Liver (tissue), 9 donors: ENCODE results near the gene PASK. TPM values are rescaled to one million over a fixed set of nuclear protein-coding genes. Genes with fewer than 3 reads are reported as not detected.

ENCODE experiments used
- DNase-seq: peaks from one replicate; pipeline ENCODE4 v3.0.0-alpha.2; 2017; ENCODE audit warnings: low spot score
- H3K27ac ChIP-seq, 2 donors: one replicate each; pipeline ENCODE4 v1.7.0; 2013; ENCODE audit warnings: inconsistent platforms in 2 of 2, low read length in 2 of 2, control low read depth in 1 of 2, low read depth in 1 of 2, mild to moderate bottlenecking in 1 of 2
- H3K27me3 ChIP-seq, 4 donors: one replicate each; pipeline versions ENCODE4 v1.6.1 to v1.7.0; 2013; ENCODE audit warnings: low read length in 3 of 4, inconsistent platforms in 1 of 4, mild to moderate bottlenecking in 1 of 4, moderate library complexity in 1 of 4; ENCODE audit not compliant: control insufficient read depth in 4 of 4, insufficient read depth in 4 of 4
- H3K36me3 ChIP-seq, 4 donors: one replicate each; pipeline versions ENCODE4 v1.6.1 to v1.7.0; 2013; ENCODE audit warnings: low read length in 3 of 4, mild to moderate bottlenecking in 3 of 4, low read depth in 1 of 4, moderate library complexity in 1 of 4; ENCODE audit not compliant: control insufficient read depth in 4 of 4, insufficient read depth in 3 of 4
- H3K4me1 ChIP-seq, 4 donors: one replicate each; pipeline versions ENCODE4 v1.6.1 to v1.7.0; 2013; ENCODE audit warnings: low read length in 3 of 4, mild to moderate bottlenecking in 3 of 4, moderate library complexity in 1 of 4; ENCODE audit not compliant: control insufficient read depth in 4 of 4, insufficient read depth in 4 of 4
- H3K4me3 ChIP-seq, 3 donors: one replicate each; pipeline versions ENCODE4 v1.6.1 to v1.7.0; 2013; ENCODE audit warnings: low read length in 3 of 3, control low read depth in 1 of 3, low read depth in 1 of 3, mild to moderate bottlenecking in 1 of 3
- H3K9ac ChIP-seq, 2 donors: one replicate each; pipeline ENCODE4 v1.7.0; 2013; ENCODE audit warnings: low read length in 2 of 2, mild to moderate bottlenecking in 2 of 2, moderate library complexity in 2 of 2, control low read depth in 1 of 2, low read depth in 1 of 2
- H3K9me3 ChIP-seq, 4 donors: one replicate each; pipeline versions ENCODE4 v1.6.1 to v1.7.0; 2013; ENCODE audit warnings: low read length in 3 of 4; ENCODE audit not compliant: control insufficient read depth in 4 of 4
- ATF3 ChIP-seq: IDR thresholded peaks from 2 replicates; pipeline ENCODE4 v1.6.1; 2016; ENCODE audit warnings: antibody characterized with exemption
- CTCF ChIP-seq: fragments of 150-350 bp; IDR thresholded peaks from 2 replicates; pipeline ENCODE4 v1.5.1; 2017; ENCODE audit warnings: improper control_type of control experiment, low read depth, low read length; ENCODE audit not compliant: missing input control
- FOXA1 ChIP-seq: IDR thresholded peaks from 2 replicates; pipeline ENCODE4 v1.6.1; 2016; ENCODE audit warnings: antibody characterized with exemption
- FOXA2 ChIP-seq: IDR thresholded peaks from 2 replicates; pipeline ENCODE4 v1.6.1; 2016; ENCODE audit warnings: antibody characterized with exemption
- NR2F2 ChIP-seq: IDR thresholded peaks from 2 replicates; pipeline ENCODE4 v1.6.1; 2016; ENCODE audit warnings: antibody characterized with exemption
- RAD21 ChIP-seq, 2 donors: IDR thresholded peaks; 2 replicates each; pipeline ENCODE4 v1.6.1; 2016; ENCODE audit warnings: antibody characterized with exemption in 2 of 2, mild to moderate bottlenecking in 2 of 2
- RXRA ChIP-seq, 2 donors: IDR thresholded peaks; 2 replicates each; pipeline ENCODE4 v1.6.1; 2017 to 2018; ENCODE audit warnings: antibody characterized with exemption in 2 of 2, mild to moderate bottlenecking in 1 of 2
- YY1 ChIP-seq: IDR thresholded peaks from 2 replicates; pipeline ENCODE4 v1.6.1; 2016; ENCODE audit warnings: antibody characterized with exemption, mild to moderate bottlenecking
- WGBS: extraction: QIAGEN DNeasy Blood & Tissue Kit; methylation state at CpG from one replicate; pipeline ENCODE4 v1.1.7; 2013; 5-methylcytosine and 5-hydroxymethylcytosine counted together
- polyA plus RNA-seq, 2 donors: library from polyadenylated mRNA; stranded (reverse) in 1 of 2; unstranded in 1 of 2; fragments of 200-250 nt in 1 of 2; fragments of >200 nt in 1 of 2; fragmentation: Nextera tagmentation in 1 of 2; extraction: Ambion mirVana in 1 of 2; gene quantifications; one replicate each; pipeline versions ENCODE4 v1.2.1 to v1.2.3, GENCODE V29; 2013 to 2015
- total RNA-seq, 2 donors: library from RNA; depleted of rRNA; stranded (reverse); fragments of >200 nt; gene quantifications; one replicate each; pipeline ENCODE4 v1.2.3, GENCODE V29; 2014
- donor health status: healthy.
- donor health status: healthy.
- donor health status: healthy.
- donor health status: healthy.
- donor health status: healthy.

PASK gene
- total and polyA plus RNA-seq, 4 donors = 0.96 to 8.8 (median 2.9) TPM

GRCh38 chr2:241111440-241111805 lies 37.8 kb downstream of the PASK start:
- 92% methylated on average over 9 of the region's 9 CpGs for WGBS
- H3K27ac ChIP-seq = no peak overlapping the region
- no peak overlapping the region for H3K9ac ChIP-seq
- no peaks in the 10 kb centered on the region for H3K27me3 ChIP-seq
- no peak for DNase-seq
- H3K4me1 ChIP-seq = no peaks in the 10 kb centered on the region
- TF ChIP-seq NR2F2 = no peak
- TF ChIP-seq ATF3 = no peak
- no peak for TF ChIP-seq RXRA (IDR thresholded peaks at IDR 0.05)
- H3K36me3 ChIP-seq = peaks cover 0 to 3% (median 0%) of the 10 kb centered on the region in 4 donors
- no peaks in the 10 kb centered on the region for H3K9me3 ChIP-seq
- no peak overlapping the region for H3K4me3 ChIP-seq

GRCh38 chr2:241110607-241111439 lies 38.4 kb downstream of the PASK start:
- no peak for DNase-seq
- TF ChIP-seq CTCF (no peak), NR2F2 (no peak)
- Histone ChIP-seq H3K9ac (no peak overlapping the region), H3K4me3 (no peak overlapping the region), H3K27ac (no peak overlapping the region), H3K36me3 (peaks cover 0 to 3% (median 0%) of the 10 kb centered on the region in 4 donors), H3K27me3 (no peaks in the 10 kb centered on the region), H3K4me1 (no peaks in the 10 kb centered on the region), H3K9me3 (no peaks in the 10 kb centered on the region)
- 93% methylated on average over 19 of the region's 19 CpGs for WGBS

- peaks cover 0 to 3% (median 0%) of the 10 kb centered on the region in 4 donors for H3K36me3 ChIP-seq
- H3K27ac ChIP-seq = no peak overlapping the region
- H3K4me3 ChIP-seq = no peak overlapping the region
- H3K4me1 ChIP-seq = no peaks in the 10 kb centered on the region
- WGBS = 96% methylated on average over 9 of the region's 9 CpGs
- H3K9me3 ChIP-seq = no peaks in the 10 kb centered on the region
- H3K27me3 ChIP-seq = no peaks in the 10 kb centered on the region
- no peak overlapping the region for H3K9ac ChIP-seq
- no peak for TF ChIP-seq FOXA2
- TF ChIP-seq CTCF = no peak
- no peak for TF ChIP-seq YY1
- no peak for TF ChIP-seq FOXA1
- no peak for TF ChIP-seq RAD21 (IDR thresholded peaks at IDR 0.05)
- no peak for DNase-seq
These were observed 39.1 kb downstream of the PASK start for GRCh38 chr2:241110089-241110606.
